Activated T-cell treated with anti-CD3 and anti-CD28 coated beads for 24 hours (primary cell): ENCODE data around the gene CUEDC1.
"Not testable (repeated sequence)": the region's sequence is repeated elsewhere in the genome, so short reads cannot be mapped to it uniquely, and the experiment has no call there.

Experiments
- DNase-seq: peaks from one replicate; pipeline ENCODE4 v3.0.0-alpha.2; 2020; ENCODE audit warnings: low read depth

CUEDC1 gene

GRCh38 chr17:57859601-57860413 is 95.4 kb downstream of the CUEDC1 start:
- no peak for DNase-seq

DNA sequence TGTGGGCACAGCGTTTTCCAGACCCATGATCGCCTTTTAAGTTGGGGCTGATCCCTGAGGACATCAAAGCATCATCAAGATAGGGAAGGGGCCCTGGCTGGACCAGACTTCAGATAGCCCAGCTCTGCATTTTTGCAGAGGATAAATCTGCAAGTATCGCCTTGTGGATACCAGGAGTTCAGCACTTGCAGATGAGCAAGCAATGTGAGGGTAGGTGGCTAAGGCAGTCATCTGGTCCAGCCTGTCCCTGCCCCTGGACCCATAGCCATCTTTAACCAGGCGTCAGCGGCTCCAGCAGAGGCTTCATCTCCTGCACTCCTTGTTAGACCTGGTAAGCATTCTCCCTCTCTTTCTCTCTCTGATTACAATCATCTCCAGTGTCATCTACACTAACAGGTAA is 96.4 kb downstream of the CUEDC1 start:
- no peak for DNase-seq

GRCh38 chr17:57856792-57857620 is 98.2 kb downstream of the CUEDC1 start:
- DNase-seq, result no peak

DNA sequence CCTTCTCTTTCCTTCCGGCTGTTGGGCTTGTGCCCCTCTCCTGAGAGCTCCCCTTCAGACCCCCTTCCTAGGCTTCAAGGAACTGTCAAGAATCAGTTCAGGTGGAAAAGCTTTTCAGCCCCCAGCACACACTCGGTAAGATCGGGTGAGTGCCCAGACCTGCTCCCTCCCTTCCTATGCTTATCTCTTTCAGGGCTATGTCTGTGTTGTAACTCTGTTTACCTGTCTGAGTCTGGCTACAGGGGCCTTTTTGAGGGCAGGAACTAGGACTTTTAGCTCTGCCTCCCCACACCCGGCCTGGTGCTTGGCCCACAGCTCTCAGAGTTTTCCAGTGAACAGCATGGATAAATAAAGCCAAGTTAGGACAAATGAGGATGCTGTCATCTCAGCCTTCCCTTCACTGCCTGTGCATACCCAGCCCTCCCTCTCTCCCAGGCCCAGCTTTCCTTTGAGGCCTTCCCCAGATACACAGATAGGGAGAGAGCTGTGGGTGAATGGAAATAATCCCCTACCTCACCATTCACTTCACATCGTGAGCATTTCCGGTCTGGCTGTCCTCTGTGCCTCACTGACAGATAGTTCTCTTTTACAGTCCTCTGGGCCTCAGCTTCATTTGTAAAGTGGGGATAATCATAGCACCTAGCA is 99.7 kb downstream of the CUEDC1 start:
- DNase-seq, result no peak

- no peak for DNase-seq
Observed at GRCh38 chr17:57853695-57854094, 101.5 kb downstream of the CUEDC1 start.

- DNase-seq, result no peak
Observed at GRCh38 chr17:57852955-57853328, 102.3 kb downstream of the CUEDC1 start.

DNA sequence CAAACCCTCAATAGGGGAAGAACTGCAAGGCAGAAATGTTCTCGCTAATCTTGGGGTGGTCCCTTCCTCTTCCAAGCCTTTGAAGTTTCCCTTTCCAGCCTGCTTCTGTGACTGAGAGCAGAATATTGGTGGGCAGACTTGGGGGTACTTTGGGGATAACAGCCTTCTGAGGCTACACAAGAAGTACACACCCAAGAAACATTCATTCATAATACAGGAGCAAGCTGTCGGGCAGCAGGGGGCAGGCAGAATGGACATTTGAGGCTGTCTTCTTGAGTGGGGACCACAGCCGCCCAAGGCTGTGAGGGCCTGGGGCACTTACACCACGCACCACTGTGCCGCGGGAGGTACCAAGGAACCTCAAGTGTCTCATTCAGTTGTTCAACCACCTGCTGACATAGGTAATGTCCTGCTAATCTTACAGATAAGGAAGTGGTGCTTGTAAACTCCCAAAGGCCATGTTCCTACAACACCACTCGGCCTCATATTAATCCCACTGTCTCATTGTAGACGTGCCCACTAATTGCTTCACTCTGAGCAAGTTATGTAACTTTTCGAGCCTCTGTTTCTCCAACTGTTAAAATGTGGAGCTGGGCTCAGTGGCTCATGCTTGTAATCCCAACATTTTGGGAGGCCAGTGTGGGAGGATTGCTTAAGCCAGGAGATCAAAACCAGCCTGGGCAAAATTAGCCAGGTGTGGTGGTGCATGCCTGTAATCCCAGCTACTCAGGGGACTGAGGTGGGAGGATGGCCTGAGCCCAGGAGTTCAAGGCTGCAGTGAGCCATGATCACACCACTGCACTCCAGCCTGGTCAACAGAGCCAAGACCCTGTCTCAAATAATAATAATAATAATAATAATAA is 102.9 kb downstream of the CUEDC1 start:
- DNase-seq, result no peak

DNA sequence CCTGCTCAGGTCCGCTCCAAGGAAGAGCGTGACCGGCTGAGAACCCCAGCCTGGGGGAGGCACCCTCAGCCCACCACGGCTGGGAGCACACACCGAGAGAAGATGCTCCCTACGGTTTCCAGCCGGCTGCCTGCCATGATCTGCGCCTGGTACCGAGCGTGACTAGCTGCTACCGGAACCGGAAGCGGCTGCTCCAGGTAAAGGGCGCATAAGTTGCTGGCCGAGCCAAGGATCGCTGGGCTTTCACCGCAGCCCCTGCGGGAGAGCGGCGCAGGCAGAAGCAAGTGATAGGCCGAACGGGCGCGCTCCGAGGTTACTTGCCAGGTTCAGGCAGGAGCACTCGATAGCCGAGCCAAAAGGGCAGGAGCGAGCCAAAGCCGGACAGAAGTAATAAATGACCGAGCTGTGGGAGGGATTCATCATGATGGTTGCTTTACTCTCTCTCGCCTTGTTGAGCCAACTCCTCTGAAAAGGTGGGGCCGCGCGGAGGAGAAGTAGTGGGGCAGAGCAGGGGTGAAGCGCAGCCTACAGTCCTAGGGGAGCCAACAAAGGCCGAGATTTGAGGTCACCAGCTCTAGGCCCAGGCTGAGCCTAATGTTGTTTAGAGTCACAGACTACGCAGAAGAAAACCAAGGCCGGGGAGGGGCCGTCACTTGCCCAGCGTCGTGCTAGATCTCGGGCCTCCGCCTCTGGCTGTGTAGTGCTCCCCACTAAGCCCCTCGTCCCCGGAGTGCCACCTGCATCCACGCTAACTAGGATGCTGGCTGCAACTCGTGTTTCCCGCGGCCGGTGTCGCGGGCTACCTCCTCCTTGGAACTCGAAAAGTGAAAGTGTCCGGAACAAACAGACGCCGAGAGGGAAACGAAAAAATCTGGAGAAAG is 105.1 kb downstream of the CUEDC1 start, which contains the start of gene MRPS23:
TSS of gene MRPS23 (minus strand) at position 171 of the 881 bp plus-strand sequence. CDS start at position 137, 34 bp downstream.
- DNase-seq, result peak; percentile 95

GRCh38 chr17:57849163-57849873 is 105.9 kb downstream of the CUEDC1 start:
- DNase-seq, result no peak

GRCh38 chr17:57846056-57846945 is 108.9 kb downstream of the CUEDC1 start:
- DNase-seq, result not testable (repeated sequence)

GRCh38 chr17:57842280-57842679 is 112.9 kb downstream of the CUEDC1 start:
- DNase-seq, result no peak

GRCh38 chr17:57839571-57839923 is 115.7 kb downstream of the CUEDC1 start:
- no peak for DNase-seq

DNA sequence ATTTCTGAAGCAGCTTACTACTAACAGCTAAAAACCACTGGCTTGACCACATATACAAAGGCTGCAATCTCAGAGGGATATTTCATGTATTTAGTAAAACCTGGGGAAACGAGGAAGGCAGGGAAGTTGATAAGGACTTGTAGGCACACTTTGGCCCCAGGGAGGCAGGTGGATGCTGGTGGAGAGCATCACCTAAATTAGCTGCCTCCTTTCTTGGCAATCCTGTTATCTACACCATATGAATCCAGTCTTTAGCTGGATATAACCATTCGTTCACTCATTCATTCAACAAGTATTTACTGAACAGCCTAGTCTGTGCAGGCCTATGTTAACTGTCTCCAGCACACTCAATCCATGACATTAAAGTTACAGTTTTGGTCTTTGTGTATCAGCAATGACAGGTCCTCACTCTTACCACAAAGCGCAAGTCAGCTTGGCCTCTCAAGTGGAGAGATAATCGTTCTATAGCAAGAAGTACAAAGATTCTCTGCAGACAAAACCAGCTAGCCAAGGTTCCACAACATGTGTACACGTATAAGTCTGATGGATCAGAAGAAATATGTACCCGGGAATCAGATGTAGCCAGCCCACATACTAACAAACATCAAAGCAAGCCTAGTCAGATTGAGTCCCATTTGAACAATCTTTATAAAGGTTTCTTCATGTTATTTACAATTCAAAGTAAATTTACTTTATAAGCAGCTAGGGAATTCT is 116.2 kb downstream of the CUEDC1 start:
- DNase-seq, result no peak

DNA sequence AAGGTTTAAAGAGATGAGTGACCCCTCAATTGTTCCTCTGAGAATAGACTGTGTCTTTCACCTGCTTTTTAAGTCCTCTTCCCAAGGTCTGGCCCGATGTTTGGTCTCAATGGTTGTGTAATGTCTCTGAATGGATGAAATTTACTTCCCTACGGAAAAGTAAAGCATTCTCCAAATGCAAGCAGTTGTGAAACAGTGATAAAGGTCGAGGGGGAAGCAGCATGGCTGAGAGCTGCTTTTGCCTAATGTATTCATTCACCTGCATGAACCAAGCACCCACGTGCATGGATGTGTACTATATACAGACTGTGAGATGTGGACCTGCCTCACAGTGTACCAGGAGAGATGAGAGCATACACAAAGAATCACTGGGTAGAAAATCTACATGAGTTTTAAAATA is 116.8 kb downstream of the CUEDC1 start:
- DNase-seq, result no peak

GRCh38 chr17:57835333-57835900 is 119.8 kb downstream of the CUEDC1 start:
- no peak for DNase-seq

DNA sequence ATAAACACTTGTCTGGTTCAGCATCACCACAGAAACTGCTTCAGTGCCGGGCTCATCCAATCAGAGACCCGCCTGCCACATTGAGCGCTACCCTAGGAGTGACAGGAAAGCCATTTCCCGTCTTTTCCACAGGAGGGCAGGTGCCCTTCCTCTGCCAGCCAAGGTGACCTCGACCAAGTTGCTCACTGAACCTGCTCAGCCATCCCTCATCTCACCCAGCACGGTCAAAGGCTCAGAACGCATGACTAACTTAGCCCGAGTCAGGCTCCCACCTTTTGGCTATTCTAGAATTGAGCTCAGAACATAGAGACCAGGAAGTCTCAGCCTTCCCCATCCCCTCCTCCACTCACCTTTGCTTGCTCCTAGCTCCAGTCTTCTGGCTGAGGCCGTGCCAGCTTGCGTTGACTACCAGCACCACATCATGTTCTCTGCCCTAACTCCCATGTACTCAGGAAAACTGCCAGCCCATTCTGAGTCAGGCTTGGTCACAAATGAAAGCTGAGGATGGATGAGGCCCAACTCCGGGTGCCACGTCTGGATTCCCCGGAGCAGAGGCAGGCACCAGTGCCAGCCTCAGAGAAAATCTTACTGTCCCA is 121.0 kb downstream of the CUEDC1 start:
- no peak for DNase-seq

DNA sequence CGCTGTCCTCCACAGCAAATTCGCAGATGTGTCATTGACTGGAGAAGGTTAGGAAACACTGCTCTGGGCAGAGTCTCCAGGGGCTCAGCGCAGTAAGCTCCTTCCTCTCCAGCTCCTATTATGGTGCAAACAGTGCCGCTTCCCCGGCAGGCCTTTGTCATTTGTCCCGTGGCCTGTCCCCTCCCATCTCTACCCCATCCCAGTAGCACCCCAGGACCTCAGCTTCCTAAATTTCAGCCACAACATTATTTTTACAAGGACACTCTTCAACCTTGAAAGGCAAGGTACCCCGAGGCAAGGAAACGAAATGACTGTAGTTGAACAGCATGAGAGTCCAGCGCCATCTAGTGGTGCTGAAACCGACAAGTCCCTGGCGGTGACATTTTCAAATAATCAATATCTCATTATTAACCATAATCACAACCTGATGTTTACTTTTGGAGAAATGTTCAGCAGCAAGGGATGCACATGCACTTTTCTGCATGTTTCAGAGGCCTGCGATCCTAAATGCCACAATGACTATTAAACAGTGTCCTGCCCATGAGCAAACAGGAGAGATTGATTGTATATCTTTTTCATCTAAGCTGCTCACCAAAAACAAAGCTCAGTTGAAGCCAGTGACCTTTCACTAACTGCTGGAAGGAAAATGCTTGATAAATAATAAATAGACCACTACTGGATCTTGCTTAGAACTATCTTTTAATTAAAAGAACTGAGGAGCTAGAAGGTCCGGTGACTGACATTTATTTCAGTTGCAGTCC is 121.9 kb downstream of the CUEDC1 start:
- peak; percentile 50 for DNase-seq
